H7 (cell line): Measurements from ENCODE around the gene LAMA2. TPM values are rescaled to one million over a fixed set of nuclear protein-coding genes. Genes with fewer than 3 reads are reported as not detected.

Experiments
- DNase-seq: peaks from one replicate; pipeline ENCODE4 v3.0.0; 2012
- H3K27me3 ChIP-seq: 2 replicates; pipeline ENCODE4 v1.6.0; 2011; ENCODE audit warnings: mild to moderate bottlenecking, low read length; ENCODE audit not compliant: control insufficient read depth, insufficient read depth
- H3K36me3 ChIP-seq: replicated peaks from 2 replicates; pipeline ENCODE4 v1.5.1; 2011; ENCODE audit warnings: low read length; ENCODE audit not compliant: control insufficient read depth, insufficient read depth
- H3K4me3 ChIP-seq: 2 replicates; pipeline ENCODE4 v1.5.1; 2011; ENCODE audit warnings: low read depth, mild to moderate bottlenecking, control low read depth, low read length, moderate library complexity; ENCODE audit not compliant: insufficient read depth
- total RNA-seq: library from RNA; depleted of rRNA; stranded (reverse); fragments of >200 nt; shearing (Covaris generic); gene quantifications from 2 replicates; pipeline ENCODE4 v1.2.3, GENCODE V29; 2014

The LAMA2 gene
- total RNA-seq, 1 experiment from 2014 or later: 2.2 TPM

DNA sequence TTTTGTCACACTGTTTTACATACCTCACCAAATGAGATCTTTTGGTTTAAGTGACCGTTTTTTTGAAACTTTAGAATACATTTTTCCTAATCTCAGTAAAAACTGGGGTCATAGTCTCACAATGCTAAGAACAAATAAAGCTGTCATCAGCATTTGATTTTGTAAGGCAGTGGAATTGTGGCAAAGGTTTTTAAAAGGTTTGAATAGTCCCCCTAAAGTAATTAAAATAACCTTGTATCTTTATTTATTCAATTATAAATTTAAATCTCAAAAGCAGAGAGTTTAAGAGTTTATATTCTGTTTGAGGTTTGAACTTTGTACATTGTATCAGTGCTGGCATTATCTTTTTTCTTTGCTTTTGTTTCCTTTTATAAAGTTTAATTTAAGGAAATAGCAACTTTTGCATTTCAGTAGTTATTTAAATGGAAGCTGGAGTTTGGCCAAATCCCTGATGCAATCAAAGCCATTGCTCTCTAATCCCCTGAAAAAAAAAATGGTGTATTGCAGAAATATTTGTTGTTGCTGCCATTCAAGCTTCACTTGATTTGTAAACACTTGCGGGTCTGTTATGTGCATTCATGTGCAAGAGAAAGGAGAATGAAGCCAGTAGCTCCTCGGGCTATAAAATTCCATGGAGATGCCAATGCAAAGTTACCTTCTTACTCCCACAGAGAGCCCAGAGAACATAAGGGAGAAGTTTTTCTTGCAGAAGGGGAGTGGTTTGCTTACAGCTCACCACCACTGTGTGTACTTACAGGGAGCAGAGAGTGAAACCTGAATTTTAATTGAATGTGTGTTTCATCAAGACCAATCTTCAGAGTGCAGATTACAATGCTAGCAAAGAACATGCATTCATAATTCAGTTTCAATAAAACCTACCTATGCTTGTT is 435.2 kb downstream of the LAMA2 start:
- Histone ChIP-seq H3K4me3 (no peak overlapping the region), H3K27me3 (no peaks in the 10 kb centered on the region), H3K36me3 (no peaks in the 10 kb centered on the region)
- DNase-seq: peak; percentile 47

DNA sequence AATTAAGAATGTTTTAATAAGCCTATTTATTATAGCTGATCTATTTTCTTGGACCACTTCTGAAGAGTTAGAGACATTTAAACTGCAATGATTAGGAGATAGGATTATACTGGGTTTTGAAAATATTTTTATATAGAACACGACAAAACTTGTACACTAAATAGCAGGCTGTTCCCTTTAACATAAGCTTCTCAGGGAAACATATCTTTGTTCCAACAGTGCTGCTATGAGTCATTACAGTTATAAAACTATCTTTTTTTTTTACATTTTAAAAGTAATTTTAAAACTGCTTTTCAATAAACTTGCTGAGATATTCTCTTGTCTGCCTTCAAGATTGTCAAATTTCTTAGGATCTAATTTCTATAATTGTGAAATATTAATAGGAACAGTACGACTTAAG is 438.0 kb downstream of the LAMA2 start:
- Histone ChIP-seq H3K27me3 (no peaks in the 10 kb centered on the region), H3K4me3 (no peak overlapping the region), H3K36me3 (no peaks in the 10 kb centered on the region)
- no peak for DNase-seq

GRCh38 chr6:129321303-129321702 is 438.4 kb downstream of the LAMA2 start:
- H3K27me3 ChIP-seq: no peaks in the 10 kb centered on the region

GRCh38 chr6:129324345-129324744 is 441.4 kb downstream of the LAMA2 start:
- Histone ChIP-seq H3K36me3 (no peaks in the 10 kb centered on the region), H3K27me3 (no peaks in the 10 kb centered on the region), H3K4me3 (no peak overlapping the region)
- no peak for DNase-seq

More at GRCh38 chr6:129321303-129321702, 438.4 kb downstream of the LAMA2 start:
- Histone ChIP-seq H3K36me3 (no peaks in the 10 kb centered on the region), H3K4me3 (no peak overlapping the region)
- DNase-seq: no peak

GRCh38 chr6:129329678-129330077 is 446.7 kb downstream of the LAMA2 start:
- Histone ChIP-seq H3K4me3 (no peak overlapping the region), H3K36me3 (no peaks in the 10 kb centered on the region), H3K27me3 (no peaks in the 10 kb centered on the region)
- DNase-seq: no peak

DNA sequence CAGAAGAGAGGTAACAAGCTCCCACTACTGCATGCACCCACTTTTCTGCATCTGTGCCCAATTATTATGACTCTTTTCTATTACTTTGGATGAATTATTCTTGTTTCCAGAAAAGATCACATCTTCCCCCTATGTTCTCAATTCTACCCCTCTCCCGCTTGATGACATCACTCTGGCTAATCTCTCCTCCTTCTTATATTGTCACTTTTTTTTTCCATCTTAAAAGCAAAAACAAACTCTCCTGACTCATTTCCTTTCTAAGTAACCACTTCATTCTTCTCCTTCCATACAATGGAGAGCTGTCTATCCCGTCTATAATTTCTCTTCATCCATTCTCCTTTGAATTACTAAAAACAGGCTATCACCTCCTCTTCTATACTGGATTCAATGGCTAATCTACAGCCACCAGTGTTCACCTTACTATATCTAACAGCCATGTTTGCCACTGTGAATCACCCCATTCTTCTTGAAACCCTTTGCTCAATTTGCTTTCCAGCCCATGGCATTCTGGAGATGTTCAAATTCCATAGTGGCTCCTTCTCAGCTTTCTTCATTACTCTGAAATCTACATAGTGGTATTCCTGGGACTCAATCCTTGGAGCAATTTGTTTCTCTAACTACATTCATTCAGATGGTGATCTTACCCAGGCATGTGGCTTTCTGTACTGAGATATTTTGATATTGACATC is 448.7 kb downstream of the LAMA2 start:
- Histone ChIP-seq H3K36me3 (no peaks in the 10 kb centered on the region), H3K27me3 (no peaks in the 10 kb centered on the region), H3K4me3 (no peak overlapping the region)
- DNase-seq: no peak

DNA sequence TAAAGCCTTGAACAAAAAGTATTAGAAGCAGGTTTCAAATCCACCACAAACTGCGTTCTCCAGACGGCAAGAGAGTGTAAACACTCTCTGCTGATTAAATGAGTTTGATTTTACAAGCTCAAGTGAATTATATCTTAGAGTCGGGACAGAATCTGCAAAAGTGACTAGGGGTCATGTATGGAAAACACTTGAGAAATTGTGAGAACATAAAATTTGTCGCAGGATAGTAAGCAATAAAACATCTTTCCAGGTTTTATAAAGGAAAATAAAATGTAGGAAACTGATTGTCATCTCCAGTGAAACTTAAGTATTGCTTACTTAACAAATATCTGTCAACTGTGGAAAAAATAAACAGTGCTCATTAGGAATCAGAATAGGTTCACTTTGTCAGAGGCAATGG is 452.9 kb downstream of the LAMA2 start:
- H3K4me3 ChIP-seq: no peak overlapping the region
- H3K36me3 ChIP-seq: no peaks in the 10 kb centered on the region
- DNase-seq: no peak
- no peaks in the 10 kb centered on the region for H3K27me3 ChIP-seq

DNA sequence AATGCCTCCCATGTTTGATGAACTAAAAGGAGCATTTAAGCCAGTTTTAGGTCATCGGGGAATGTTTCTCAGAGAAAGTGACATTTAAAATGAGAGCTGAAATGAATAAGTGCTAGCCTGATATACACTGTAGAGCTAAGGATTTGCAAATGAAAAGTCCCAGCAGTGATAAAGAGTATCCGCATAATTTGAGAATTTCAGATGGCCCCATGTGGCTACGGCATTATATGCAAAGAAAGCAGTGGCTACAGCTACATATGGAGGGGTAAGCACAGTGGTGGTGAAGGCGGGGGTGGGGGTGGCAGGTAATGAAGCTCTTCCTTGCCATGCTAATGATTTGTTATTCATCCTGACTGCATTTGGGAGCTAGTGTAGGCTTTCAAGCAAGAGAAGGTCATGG is 455.7 kb downstream of the LAMA2 start:
- DNase-seq: no peak
- Histone ChIP-seq H3K36me3 (no peaks in the 10 kb centered on the region), H3K27me3 (no peaks in the 10 kb centered on the region), H3K4me3 (no peak overlapping the region)

DNA sequence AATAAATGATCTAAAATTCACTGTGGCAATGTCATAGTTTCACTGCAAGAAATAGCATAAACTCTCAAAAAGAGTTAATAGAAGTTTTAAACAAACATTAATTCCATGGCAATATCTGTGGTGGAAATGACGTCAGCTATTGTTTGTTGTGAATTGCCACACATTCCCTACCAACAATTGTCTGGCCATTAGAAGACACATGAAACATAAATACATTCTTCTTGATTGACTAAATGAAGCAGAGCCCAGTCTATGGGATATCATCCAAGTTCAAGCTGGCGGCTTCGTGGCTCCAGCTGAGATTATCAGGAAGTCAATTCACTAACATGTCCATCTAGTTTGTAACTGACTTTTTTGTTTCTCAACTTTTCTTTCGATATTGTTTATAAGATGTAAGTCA is 458.0 kb downstream of the LAMA2 start:
- no peak for DNase-seq
- no peak overlapping the region for H3K4me3 ChIP-seq

GRCh38 chr6:129342243-129342642 is 459.3 kb downstream of the LAMA2 start:
- Histone ChIP-seq H3K27me3 (no peaks in the 10 kb centered on the region), H3K36me3 (no peaks in the 10 kb centered on the region), H3K4me3 (no peak overlapping the region)
- no peak for DNase-seq

More for the DNA sequence above, 458.0 kb downstream of the LAMA2 start:
- no peaks in the 10 kb centered on the region for H3K36me3 ChIP-seq
- H3K27me3 ChIP-seq: no peaks in the 10 kb centered on the region

DNA sequence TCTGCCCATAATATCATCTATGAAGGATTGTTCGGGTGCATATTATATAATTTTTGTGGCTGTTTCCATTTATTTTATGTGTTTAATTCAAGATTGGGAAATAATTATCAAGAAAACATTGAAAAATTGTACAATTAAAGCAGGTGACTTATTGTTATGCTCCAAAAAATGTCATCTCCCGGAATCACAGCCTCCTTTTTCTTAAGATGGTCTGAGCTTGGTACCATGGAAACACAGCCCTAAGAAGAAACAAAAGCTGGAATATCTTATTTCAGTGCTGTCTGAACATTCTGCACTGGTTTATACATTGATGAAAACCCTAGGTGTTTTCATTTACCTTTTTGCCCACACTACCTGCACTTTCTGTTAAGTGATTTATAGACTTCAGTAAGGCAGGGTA is 459.9 kb downstream of the LAMA2 start:
- no peak for DNase-seq
- Histone ChIP-seq H3K4me3 (no peak overlapping the region), H3K36me3 (no peaks in the 10 kb centered on the region), H3K27me3 (no peaks in the 10 kb centered on the region)

DNA sequence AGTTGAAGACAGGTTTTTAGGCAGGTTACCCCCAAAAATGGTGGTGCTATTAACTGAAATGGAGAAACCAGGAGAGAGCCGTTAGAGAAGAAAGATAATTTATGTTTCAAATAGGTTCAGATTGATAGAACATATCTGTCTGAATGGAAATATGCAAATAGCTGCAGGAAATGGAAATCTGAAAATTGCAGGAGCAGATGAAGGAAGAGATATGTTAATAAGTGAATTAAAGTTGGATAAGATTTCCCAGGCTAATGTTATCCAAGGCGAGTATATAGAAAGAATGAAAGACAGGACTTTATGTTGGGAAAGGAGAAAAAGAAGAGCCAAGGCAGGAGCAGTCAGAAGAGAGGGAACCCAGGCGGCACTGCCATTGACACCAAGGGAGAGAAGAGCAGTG is 461.4 kb downstream of the LAMA2 start:
- no peak for DNase-seq
- Histone ChIP-seq H3K36me3 (no peaks in the 10 kb centered on the region), H3K27me3 (no peaks in the 10 kb centered on the region), H3K4me3 (no peak overlapping the region)

- Histone ChIP-seq H3K27me3 (no peaks in the 10 kb centered on the region), H3K36me3 (no peaks in the 10 kb centered on the region), H3K4me3 (no peak overlapping the region)
- DNase-seq: no peak
Observed at GRCh38 chr6:129345890-129346289, 463.0 kb downstream of the LAMA2 start.

DNA sequence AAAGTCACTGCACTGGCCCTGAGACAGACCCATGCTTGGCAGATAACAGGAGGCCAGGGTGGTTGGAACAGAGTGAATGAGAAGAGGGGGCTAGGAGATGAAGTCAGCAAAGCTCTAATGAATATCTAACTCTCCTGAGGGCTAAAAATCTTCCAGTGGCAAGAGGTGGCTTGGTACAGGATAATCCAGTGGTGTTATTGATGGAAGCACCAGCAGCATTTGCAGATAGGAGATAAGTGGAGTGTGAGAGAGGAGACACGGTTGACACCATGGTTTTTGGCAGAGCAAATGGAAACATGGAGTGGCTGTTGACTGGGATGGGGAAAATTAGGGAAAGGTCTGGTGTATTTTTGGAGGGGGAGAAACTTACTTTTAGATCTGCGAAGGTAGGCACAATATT is 464.0 kb downstream of the LAMA2 start:
- DNase-seq: no peak
- H3K4me3 ChIP-seq: no peak overlapping the region
- H3K36me3 ChIP-seq: no peaks in the 10 kb centered on the region
- no peaks in the 10 kb centered on the region for H3K27me3 ChIP-seq

DNA sequence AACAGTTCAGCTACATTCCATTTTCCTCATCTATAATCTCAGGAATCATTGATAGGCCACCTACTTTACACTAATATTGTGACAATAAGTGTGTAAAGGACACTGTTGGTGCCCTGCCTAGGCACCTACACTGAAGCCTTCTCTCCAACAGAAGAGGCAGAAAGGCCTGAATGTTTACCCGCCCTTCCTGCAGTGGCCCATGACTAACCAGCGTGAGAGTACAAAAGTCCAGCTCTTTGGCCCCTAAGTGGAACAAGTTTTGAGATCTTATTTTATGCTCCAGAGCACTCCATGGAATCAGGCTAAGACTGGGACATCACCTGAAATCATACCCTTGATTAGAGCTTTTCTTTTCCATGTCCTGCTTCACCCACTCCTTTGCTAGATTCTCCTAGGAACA is 467.3 kb downstream of the LAMA2 start:
- H3K27me3 ChIP-seq: no peaks in the 10 kb centered on the region
- DNase-seq: no peak
- H3K36me3 ChIP-seq: no peaks in the 10 kb centered on the region
- no peak overlapping the region for H3K4me3 ChIP-seq
